NB4 (cell line): ENCODE results near the gene MDN1.
"Not testable (repeated sequence)": the region's sequence is repeated elsewhere in the genome, so short reads cannot be mapped to it uniquely, and the experiment has no call there.

Experiments used
- DNase-seq: peaks from one replicate; pipeline ENCODE4 v3.0.0; 2010; ENCODE audit warnings: low read depth
- H3K4me3 ChIP-seq: one replicate; pipeline ENCODE4 v1.5.1; 2011; ENCODE audit warnings: mild to moderate bottlenecking, low read depth, low read length, moderate library complexity
- CTCF ChIP-seq: IDR thresholded peaks from one replicate; pipeline ENCODE4 v1.5.1; 2012; ENCODE audit warnings: low read depth, low read length
- MAX ChIP-seq: IDR thresholded peaks from 2 replicates; pipeline ENCODE4 v1.6.1; 2011; ENCODE audit warnings: low read depth, low read length
- MYC ChIP-seq: IDR thresholded peaks from 2 replicates; pipeline ENCODE4 v1.6.1; 2011; ENCODE audit warnings: low read depth, low read length
- POLR2A ChIP-seq: IDR thresholded peaks from 2 replicates; pipeline ENCODE4 v1.6.1; 2011; ENCODE audit warnings: mild to moderate bottlenecking; ENCODE audit not compliant: insufficient read length; ENCODE audit errors: extremely low read depth

MDN1 gene

DNA sequence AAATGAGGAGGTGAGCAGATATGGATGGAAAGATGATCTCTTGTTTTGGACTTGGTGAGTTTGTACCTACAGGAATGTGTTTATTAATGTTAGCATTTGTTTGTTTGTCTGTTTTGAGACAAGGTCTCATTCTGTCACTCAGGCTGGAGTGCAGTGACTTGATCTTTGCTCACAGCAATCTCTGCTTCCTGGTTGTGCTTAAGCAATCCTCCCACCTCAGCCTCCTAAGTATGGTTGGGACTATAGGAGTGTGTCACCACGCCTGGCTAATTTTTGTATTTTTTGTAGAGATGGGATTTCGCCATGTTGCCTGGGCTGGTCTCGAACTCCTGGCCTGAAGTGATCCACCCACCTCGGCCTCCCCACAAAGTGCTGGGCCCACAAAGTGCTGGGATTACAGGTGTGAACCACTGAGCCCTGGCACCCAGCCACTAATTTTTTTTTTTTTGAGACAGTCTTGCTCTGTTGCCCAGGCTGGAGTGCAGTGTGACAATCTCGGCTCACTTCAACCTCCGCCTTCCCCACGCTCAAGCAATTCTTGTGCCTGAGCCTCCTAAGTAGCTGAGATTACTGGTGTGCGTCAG is 17.1 kb upstream of the MDN1 start:
- no peak overlapping the region for H3K4me3 ChIP-seq
- DNase-seq = peak; percentile 27
- no peak for TF ChIP-seq MAX
- TF ChIP-seq MYC = no peak
- no peak for TF ChIP-seq POLR2A
- no peak for TF ChIP-seq CTCF

DNA sequence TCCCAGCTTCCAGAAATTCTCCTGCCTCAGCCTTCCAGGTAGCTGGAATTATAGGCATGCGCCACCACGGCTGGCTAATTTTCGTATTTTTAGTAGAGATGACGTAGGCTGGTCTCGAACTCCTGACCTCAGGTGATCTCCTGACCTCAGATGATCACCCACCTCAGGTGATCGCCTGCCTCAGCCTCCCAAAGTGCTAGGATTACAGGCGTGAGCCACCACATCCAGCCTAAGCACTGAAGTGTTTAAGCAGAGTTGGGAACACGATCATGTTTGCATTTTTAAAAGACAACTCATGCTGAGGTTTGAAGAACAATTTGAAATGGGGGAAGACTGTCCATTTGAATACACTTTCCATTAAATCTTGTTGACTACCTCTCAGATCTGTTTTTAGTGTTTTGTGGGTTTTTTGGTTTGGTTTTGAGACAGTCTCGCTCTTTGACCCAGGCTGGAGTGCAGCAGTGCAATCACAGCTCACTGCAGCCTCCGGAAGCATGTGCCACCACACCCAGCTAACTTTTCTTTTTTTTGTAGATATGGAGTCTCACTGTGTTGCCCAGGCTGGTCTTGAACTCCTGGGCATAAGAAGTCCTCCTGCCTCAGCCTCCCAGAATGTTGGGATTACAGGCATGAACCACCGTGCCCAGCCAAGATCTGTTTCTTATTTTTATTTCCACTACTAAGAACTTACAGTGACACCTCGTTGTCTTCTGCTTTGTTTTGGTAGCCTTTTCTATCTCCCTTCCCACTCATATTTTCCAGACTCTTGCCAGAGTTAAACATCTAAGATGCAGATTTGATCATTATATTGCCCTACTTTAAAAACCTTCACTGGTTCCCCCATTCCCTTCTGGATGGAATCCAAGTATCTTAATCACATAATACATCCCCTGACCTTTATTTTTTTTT is 15.5 kb upstream of the MDN1 start:
- DNase-seq = no peak
- TF ChIP-seq MYC (no peak), MAX (no peak), POLR2A (no peak), CTCF (no peak)
- no peak overlapping the region for H3K4me3 ChIP-seq

DNA sequence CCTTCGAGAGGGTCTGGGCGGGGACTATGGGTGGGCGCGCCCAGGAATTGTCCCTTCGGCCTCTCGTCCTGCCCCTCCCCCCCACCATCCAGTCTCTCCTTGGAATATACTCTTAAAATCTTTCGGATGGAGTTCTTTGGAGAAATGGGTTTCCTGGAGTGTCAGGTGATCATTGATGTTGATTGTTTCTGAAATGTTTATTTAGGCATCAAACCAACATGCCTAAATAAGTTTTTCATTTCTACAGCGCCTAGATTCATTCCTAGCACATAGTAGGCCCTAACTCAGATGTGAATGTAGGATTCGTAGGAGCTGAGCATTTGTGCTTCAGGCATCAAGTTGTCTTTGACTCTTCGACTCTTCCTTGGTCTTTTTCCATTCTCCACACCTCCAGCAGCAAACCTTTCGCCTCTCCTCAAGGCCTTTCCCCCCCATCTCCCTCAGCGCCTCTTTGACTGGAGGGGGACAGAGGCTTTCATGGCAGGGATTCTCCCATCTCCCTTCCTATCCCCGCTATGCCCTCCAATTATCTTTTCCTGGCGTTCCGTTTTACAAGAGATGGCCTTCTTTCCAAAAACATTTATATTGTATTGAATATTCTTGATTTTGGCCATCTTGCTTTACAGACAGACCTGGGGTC is 10.7 kb upstream of the MDN1 start:
- TF ChIP-seq POLR2A (no peak), MAX (no peak), CTCF (no peak), MYC (no peak)
- peak; percentile 26 for DNase-seq
- H3K4me3 ChIP-seq = peak overlapping the region; percentile 97

DNA sequence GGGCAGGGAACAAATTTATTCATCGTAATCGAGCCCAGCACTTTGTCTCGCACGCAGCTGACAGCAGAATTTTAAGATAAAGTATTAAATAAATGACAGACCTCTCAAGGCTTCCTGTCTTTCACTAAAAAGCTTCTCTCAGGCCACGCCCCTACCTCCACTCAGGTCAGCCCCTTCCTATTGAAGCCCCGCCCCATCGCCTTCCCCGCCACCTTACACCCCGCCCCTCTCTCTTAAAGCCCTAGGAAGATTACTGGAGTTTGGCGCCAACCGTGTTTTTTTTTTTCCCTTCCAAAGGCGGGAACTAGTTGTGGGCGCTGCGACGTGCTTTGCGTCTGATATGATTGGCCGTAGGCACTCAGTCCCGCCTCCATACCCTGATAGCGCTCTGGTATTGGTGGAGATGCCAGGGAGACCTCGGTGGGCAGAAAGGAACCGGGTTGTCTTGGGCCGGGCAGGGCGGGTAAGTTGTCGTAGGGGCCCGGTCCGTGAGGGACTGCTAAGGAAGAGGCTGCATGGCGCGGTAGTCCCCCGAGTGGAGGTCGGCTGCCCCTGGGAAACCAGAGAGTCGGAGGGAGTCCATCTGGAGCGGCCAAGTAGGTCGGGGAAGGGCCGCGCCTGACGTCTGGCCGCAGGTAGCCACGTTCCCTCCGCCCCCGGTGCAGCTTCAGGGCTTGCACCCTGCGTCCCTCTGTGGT is 10.0 kb upstream of the MDN1 start, which contains the start of gene CASP8AP2:
Gene CASP8AP2 (plus strand): TSS at position 409 of the 698 bp plus-strand sequence.
- peak within 1 kb of the TSS; percentile 97 for H3K4me3 ChIP-seq
- DNase-seq = peak; percentile 99
- TF ChIP-seq MAX (peak; percentile 18), CTCF (no peak), POLR2A (peak; percentile 65), MYC (0 out of 2 replicates have a peak, but pooled peaks have one; percentile 10)

DNA sequence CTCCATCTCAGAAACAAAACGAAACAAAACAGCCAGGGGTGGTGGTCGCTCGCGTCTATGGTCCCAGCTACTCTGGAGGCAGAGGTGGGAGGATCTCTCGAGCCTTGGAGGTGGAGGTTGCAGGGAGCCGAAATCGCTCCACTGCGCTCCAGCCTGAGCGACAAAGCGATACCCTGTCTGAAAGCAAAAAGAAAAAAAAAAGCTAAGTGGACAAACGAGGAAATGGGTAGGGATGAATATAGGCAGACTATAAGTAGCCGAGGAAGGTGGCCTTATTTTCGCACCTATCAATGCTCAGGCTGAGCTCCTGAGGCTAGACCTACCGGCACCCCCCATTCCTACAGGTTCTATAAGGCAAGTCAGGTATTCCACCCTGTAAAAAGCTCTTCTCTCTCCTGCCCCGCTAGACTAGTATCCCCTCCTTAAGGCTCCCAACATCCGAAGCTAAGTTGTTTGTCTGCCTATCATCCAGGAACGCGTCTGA is 9.4 kb upstream of the MDN1 start:
- TF ChIP-seq MYC (no peak), CTCF (no peak), POLR2A (no peak), MAX (no peak)
- H3K4me3 ChIP-seq = peak overlapping the region; percentile 84
- peak; percentile 54 for DNase-seq

- not testable (repeated sequence) for DNase-seq
- H3K4me3 ChIP-seq = peak overlapping the region; percentile 84
Observed at GRCh38 chr6:89828475-89828987, 8.9 kb upstream of the MDN1 start.
